ENCODE measurements around the gene FLT3LG.

FLT3LG gene

GRCh38 chr19:49489601-49490167 is 15.7 kb downstream of the FLT3LG start:
- DNase-seq (ENCODE audit: low read depth): no peak

GRCh38 chr19:49490287-49491029 is 16.4 kb downstream of the FLT3LG start:
- no peak for DNase-seq (ENCODE audit: low read depth)

DNA sequence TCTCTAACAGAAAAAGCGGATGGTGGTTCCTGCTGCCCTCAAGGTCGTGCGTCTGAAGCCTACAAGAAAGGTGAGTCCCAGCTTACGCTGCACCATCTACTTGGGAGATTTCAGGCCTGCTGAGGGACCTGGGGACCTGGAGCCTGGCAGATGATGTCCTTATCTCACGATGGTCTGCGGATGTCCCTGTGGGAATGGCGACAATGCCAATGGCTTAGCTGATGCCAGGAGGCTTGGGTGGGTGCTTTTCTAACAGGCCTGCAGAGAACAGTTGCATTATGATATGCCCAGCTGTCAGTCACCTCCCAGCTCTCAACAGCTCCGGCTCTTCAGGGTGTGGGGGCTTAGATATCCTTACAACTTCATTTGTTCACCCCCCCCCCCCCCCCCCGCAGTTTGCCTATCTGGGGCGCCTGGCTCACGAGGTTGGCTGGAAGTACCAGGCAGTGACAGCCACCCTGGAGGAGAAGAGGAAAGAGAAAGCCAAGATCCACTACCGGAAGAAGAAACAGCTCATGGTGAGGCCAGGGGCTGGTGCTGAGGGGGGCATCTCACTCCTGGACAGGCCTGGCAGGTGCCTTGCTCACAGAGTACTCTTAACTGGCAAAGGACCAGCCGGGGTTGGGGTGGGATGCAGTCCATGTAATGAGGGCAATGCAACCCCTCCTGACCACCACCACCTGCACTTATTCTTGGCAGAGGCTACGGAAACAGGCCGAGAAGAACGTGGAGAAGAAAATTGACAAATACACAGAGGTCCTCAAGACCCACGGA is 17.2 kb downstream of the FLT3LG start:
- no peak for DNase-seq (ENCODE audit: low read depth)

DNA sequence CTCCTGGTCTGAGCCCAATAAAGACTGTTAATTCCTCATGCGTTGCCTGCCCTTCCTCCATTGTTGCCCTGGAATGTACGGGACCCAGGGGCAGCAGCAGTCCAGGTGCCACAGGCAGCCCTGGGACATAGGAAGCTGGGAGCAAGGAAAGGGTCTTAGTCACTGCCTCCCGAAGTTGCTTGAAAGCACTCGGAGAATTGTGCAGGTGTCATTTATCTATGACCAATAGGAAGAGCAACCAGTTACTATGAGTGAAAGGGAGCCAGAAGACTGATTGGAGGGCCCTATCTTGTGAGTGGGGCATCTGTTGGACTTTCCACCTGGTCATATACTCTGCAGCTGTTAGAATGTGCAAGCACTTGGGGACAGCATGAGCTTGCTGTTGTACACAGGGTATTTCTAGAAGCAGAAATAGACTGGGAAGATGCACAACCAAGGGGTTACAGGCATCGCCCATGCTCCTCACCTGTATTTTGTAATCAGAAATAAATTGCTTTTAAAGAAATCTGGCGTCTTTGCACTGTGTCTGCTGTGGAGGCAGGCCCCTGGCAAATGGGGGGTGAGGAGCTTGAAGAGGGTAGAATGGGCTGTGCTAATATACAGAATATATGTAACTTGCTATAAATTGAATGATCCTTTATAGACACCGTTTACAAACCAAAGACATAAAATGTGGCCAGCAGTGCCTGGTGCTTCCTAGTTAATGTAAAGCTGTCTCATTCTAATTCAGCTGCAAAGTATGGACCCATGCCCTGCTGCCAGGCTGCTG is 18.0 kb downstream of the FLT3LG start:
- DNase-seq (ENCODE audit: low read depth): no peak

DNA sequence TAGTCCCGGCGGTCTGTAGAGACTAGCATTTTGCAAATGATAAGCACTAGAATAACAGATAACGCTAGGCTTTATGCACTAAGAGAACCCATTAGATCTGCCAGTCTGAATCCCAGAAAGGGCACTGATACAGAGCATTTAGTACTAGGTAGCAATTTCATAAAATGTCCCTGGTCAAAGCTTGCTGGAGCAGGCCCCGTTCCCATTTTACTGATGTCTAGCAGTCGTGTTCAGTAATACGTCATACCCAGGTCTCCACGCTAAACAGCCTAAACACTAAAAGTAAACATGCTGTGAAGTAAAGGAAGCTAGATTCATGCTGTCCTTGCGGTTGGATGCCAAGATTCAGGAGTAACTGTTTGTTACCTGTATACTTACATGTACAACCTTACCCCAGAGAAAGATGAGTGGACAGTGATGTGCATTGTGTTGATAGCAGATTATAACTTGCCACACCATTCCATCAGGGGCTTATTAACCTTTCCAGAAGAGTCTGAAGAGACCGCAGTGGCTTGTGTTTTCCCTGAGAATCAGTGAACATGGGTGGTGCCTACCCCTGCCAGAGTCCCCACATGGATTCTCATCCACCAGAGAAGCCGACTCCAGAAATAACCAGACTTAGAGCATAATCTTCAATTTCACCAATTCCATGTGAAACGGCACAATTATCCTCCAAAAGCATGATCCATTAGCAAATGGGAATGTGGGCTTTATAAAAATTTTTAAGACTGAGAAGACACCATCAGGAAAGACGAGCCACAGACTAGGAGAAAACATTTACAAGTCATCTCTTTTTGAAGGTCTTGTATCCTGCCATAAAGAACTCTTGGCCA is 18.8 kb downstream of the FLT3LG start:
- DNase-seq (ENCODE audit: low read depth): no peak

- no peak for DNase-seq (ENCODE audit: low read depth)
These were observed 22.6 kb downstream of the FLT3LG start for GRCh38 chr19:49496574-49497008.

DNA sequence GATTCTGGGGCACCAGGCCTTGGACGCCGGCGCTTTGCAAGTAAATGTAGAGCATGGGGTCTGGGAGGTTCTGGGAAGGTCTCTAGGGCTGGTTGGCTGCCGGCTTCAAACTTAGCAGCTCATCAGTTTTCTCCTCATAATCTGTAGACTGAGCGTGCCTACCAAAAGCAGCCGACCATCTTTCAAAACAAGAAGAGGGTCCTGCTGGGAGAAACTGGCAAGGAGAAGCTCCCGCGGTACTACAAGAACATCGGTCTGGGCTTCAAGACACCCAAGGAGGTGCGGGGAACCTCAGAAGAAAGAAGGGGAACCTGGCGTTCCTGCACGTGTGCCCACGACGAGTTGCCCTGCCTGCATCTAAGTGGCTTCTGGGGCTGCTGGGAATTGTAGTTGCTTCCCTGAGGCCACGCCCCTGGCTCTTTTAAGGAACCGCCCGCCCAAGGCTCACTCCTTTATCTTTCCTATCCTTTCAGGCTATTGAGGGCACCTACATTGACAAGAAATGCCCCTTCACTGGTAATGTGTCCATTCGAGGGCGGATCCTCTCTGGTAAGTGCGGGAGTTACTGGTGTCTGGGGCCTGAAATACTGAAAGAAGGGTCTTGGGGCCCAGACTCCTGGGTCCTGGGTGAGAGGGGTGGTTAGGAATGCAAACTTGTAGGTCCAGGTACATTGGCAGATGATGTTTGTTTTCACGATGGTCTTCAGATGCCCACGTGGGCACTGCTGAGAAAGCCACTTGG is 23.2 kb downstream of the FLT3LG start:
- DNase-seq (ENCODE audit: low read depth): no peak

- DNase-seq (ENCODE audit: low read depth): no peak
These were observed 23.7 kb downstream of the FLT3LG start for GRCh38 chr19:49497789-49498103.

GRCh38 chr19:49498475-49498874 is 24.5 kb downstream of the FLT3LG start:
- DNase-seq (ENCODE audit: low read depth): no peak

DNA sequence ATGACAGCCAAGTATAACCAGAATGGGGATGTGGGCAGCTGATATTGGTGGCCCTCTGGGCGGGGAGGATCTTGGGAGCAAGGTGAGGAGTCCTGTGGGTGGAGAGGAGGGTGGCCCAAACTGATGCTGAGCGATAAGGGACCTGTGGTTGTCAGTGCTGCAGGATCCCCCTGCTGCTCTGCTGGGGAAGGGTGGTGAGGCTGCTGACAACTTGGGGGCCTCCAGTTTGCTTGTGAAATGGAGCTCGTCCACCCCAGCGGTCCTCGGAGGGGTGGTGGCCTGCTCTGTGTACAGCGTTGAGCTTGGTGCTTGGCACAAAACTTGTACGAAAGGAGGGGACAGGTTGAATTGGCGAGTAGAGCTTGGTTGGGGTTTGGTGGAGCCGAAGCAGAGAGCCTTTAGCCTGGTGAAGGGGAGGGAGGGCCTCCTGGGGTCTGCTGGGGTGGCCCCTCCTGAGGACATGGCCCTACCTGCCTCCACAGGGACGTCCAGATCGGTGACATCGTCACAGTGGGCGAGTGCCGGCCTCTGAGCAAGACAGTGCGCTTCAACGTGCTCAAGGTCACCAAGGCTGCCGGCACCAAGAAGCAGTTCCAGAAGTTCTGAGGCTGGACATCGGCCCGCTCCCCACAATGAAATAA is 25.1 kb downstream of the FLT3LG start:
- no peak for DNase-seq (ENCODE audit: low read depth)

GRCh38 chr19:49502866-49503581 is 29.0 kb downstream of the FLT3LG start:
- peak; percentile 94 for DNase-seq (ENCODE audit: low read depth)

DNA sequence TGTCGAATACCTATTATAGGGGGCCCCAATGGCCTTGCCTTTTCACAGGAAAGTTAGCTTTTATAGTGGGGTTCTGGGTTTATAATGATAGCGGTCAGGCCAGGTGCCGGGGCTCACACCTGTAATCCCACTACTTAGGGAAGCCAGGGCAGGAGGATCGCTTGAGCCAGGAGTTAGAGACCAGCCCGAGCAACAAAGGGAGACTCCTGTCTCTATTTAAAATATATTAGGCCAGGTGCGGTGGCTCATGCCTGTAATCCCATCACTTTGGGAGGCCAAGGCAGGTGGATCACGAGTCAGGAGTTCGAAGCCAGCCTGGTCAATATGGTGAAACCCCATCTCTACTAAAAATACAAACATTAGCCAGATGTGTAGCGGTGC is 29.6 kb downstream of the FLT3LG start:
- DNase-seq (ENCODE audit: low read depth): no peak

- no peak for DNase-seq (ENCODE audit: low read depth)
These were observed 32.6 kb downstream of the FLT3LG start for GRCh38 chr19:49506575-49507105.

DNA sequence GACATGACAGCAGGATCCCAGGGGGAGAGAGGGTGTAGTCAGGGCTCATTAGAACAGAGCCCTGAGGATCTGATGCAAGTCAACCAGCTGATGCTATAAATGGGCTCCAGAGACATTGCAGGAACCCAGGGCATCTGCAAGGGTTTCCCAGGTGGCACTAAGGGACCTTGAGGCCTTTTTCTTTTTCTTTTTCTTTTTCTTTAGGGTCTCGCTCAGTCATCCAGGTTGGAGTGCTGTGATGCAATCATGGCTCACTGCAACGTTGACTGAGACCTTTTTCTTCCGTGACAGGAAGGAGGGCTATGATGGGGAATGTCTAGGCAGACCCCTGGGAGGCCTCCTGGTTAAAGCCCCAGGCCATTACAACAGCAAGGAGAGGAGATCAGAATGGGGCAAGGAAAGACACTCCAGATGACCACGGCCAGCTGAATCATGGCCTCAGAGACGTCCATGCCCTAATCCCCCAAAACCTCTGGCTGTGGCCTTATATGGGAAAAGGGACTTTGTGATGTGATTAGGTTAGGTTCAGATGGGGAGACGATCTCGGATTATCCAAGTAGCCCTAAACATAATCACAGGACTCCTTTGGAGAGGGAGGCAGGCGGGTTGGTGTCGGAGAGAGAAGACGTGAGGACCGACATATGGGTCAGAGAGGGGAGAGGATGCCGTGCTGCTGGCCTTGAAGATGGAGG is 33.9 kb downstream of the FLT3LG start:
- DNase-seq (ENCODE audit: low read depth): no peak

GRCh38 chr19:49512970-49513745 is 39.1 kb downstream of the FLT3LG start:
- no peak for DNase-seq (ENCODE audit: low read depth)

GRCh38 chr19:49513746-49514118 is 39.7 kb downstream of the FLT3LG start:
- no peak for DNase-seq (ENCODE audit: low read depth)

DNA sequence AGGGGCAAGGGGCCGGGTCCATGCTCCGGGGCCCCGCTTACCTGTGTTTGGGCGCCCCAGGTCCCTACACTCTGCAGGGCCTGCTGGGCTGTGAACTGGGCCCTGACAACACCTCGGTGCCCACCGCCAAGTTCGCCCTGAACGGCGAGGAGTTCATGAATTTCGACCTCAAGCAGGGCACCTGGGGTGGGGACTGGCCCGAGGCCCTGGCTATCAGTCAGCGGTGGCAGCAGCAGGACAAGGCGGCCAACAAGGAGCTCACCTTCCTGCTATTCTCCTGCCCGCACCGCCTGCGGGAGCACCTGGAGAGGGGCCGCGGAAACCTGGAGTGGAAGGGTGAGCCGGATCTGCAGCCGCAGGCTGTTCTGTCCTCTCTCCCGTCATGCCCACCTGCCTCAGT is 40.1 kb downstream of the FLT3LG start:
- DNase-seq (ENCODE audit: low read depth): no peak

- DNase-seq (ENCODE audit: low read depth): no peak
These were observed 41.8 kb downstream of the FLT3LG start for GRCh38 chr19:49515767-49516166.

Data from fibroblast of the conjunctiva (primary cell).